H1 (cell line): ENCODE data around the gene PPP2R2C. TPM values are rescaled to one million over a fixed set of nuclear protein-coding genes. Genes with fewer than 3 reads are reported as not detected.

Experiments used
- CTCF ChIA-PET: fragments of 300-600 bp; sonication (Branson Sonifier 250); formaldehyde crosslinking; loops from one replicate; lab custom pipeline; 2021; ENCODE audit not compliant: partially characterized antibody; lab: Charles Lee
- POLR2A ChIA-PET: fragments of 300-600 bp; sonication (Branson Sonifier 250); formaldehyde crosslinking; loops from one replicate; lab custom pipeline; 2021; ENCODE audit warnings: inconsistent platforms; ENCODE audit not compliant: partially characterized antibody; lab: Charles Lee
- DNase-seq, 2 experiments: peaks; one replicate each; pipeline versions ENCODE4 v3.0.0 to v3.0.0-alpha.2; 2010 to 2022; ENCODE audit warnings: low spot score in 2 of 2, low read depth in 1 of 2, mixed read lengths in 1 of 2
- FAIRE-seq: peaks from 2 replicates; lab custom pipeline; 2011; peaks lifted over from hg19 to GRCh38; lab: Jason Lieb, UNC
- H2AFZ ChIP-seq: 2 replicates; pipeline ENCODE4 v1.8.1; 2012; ENCODE audit warnings: low read length, inconsistent platforms
- H2AK5ac ChIP-seq: 2 replicates; pipeline ENCODE4 v1.6.1; 2013; ENCODE audit warnings: low read depth, low read length
- H2BK120ac ChIP-seq: replicated peaks from 2 replicates; pipeline ENCODE3; 2013; ENCODE audit warnings: low read depth, low read length, inconsistent platforms
- H2BK12ac ChIP-seq: 2 replicates; pipeline ENCODE4 v1.6.1; 2013; ENCODE audit warnings: low read depth, low read length
- H2BK15ac ChIP-seq: 2 replicates; pipeline ENCODE4 v1.6.1; 2013; ENCODE audit warnings: low read length
- H2BK20ac ChIP-seq: 2 replicates; pipeline ENCODE4 v1.6.1; 2013; ENCODE audit warnings: low read length
- H2BK5ac ChIP-seq: 2 replicates; pipeline ENCODE4 v1.6.1; 2013; ENCODE audit warnings: low read depth, low read length
- H3K14ac ChIP-seq: 2 replicates; pipeline ENCODE4 v1.6.1; 2013; ENCODE audit warnings: inconsistent platforms; ENCODE audit not compliant: insufficient read length
- H3K18ac ChIP-seq: 2 replicates; pipeline ENCODE4 v1.6.1; 2013; ENCODE audit warnings: low read length; ENCODE audit errors: extremely low read depth
- H3K23ac ChIP-seq: 2 replicates; pipeline ENCODE4 v1.6.1; 2013; ENCODE audit warnings: inconsistent platforms; ENCODE audit not compliant: insufficient read length
- H3K23me2 ChIP-seq: 2 replicates; pipeline ENCODE4 v1.6.1; 2013; ENCODE audit warnings: low read depth, low read length
- H3K27ac ChIP-seq: 2 replicates; pipeline ENCODE4 v1.6.1; 2011; ENCODE audit warnings: low read depth, low read length, inconsistent platforms
- H3K27me3 ChIP-seq, 4 experiments: replicated peaks in 1 of 4; 1 replicate in 1 of 4; 2 replicates in 3 of 4; pipeline versions ENCODE4 v1.6.1 to v1.8.1; 2011 to 2013; ENCODE audit warnings: low read length in 3 of 4, mild to moderate bottlenecking in 3 of 4, inconsistent platforms in 2 of 4, mixed read lengths in 2 of 4, moderate library complexity in 1 of 4; ENCODE audit not compliant: control insufficient read depth in 3 of 4, insufficient read depth in 3 of 4; ENCODE audit errors: extremely low read depth in 1 of 4
- H3K36me3 ChIP-seq, 4 experiments: 2 replicates each; pipeline versions ENCODE4 v1.6.1 to v1.8.1; 2011 to 2013; ENCODE audit warnings: mild to moderate bottlenecking in 4 of 4, low read length in 3 of 4, moderate library complexity in 2 of 4, control low read depth in 1 of 4, inconsistent platforms in 1 of 4; ENCODE audit not compliant: insufficient read depth in 4 of 4, control insufficient read depth in 2 of 4
- H3K4ac ChIP-seq: replicated peaks from 2 replicates; pipeline ENCODE3; 2013; ENCODE audit warnings: low read length, low read depth, mixed read lengths, inconsistent platforms; ENCODE audit not compliant: insufficient read length
- H3K4me1 ChIP-seq, 4 experiments: replicated peaks in 1 of 4; 1 replicate in 1 of 4; 2 replicates in 3 of 4; pipeline versions ENCODE4 v1.6.1 to v1.8.1; 2011 to 2013; ENCODE audit warnings: low read length in 3 of 4, inconsistent platforms in 2 of 4, mixed read lengths in 1 of 4; ENCODE audit not compliant: insufficient read depth in 4 of 4, control insufficient read depth in 3 of 4
- H3K4me2 ChIP-seq, 2 experiments: 2 replicates each; pipeline versions ENCODE4 v1.6.1 to v1.8.1; 2011 to 2013; ENCODE audit warnings: low read depth in 2 of 2, low read length in 2 of 2, control low read depth in 1 of 2, inconsistent platforms in 1 of 2, mild to moderate bottlenecking in 1 of 2; ENCODE audit not compliant: insufficient read depth in 1 of 2
- H3K4me3 ChIP-seq, 4 experiments: fragments of 200-600, 300-600 bp in 1 of 4; sonication (generic), shearing (Covaris generic), sonication (Bioruptor Twin) in 1 of 4; 2 replicates each; pipeline versions ENCODE4 v1.5.1 to v1.8.1; 2011 to 2016; ENCODE audit warnings: low read length in 4 of 4, low read depth in 3 of 4, control low read depth in 2 of 4, inconsistent platforms in 2 of 4, mild to moderate bottlenecking in 2 of 4, mixed read lengths in 1 of 4, moderate library complexity in 1 of 4; ENCODE audit not compliant: insufficient read depth in 2 of 4; ENCODE audit errors: extremely low read depth in 1 of 4
- H3K56ac ChIP-seq: replicated peaks from 2 replicates; pipeline ENCODE3; 2013; ENCODE audit warnings: low read depth, mild to moderate bottlenecking, mixed read lengths, low read length, inconsistent platforms; ENCODE audit not compliant: insufficient read length
- H3K79me1 ChIP-seq: 2 replicates; pipeline ENCODE4 v1.6.1; 2013; ENCODE audit warnings: low read depth, low read length, control low read depth
- H3K79me2 ChIP-seq, 2 experiments: 2 replicates each; pipeline versions ENCODE4 v1.6.1 to v1.8.1; 2012 to 2013; ENCODE audit warnings: low read length in 2 of 2, mild to moderate bottlenecking in 2 of 2, inconsistent platforms in 1 of 2; ENCODE audit not compliant: insufficient read depth in 2 of 2, control insufficient read depth in 1 of 2
- H3K9ac ChIP-seq, 4 experiments: replicated peaks in 1 of 4; 1 replicate in 1 of 4; 2 replicates in 3 of 4; pipeline versions ENCODE4 v1.6.1 to v1.8.1; 2011 to 2013; ENCODE audit warnings: low read depth in 3 of 4, low read length in 3 of 4, control low read depth in 2 of 4, mild to moderate bottlenecking in 2 of 4, moderate library complexity in 2 of 4, inconsistent platforms in 1 of 4; ENCODE audit errors: extremely low read depth in 1 of 4
- H3K9me3 ChIP-seq, 2 experiments: 2 replicates each; pipeline versions ENCODE4 v1.6.1 to v1.8.1; 2012 to 2013; ENCODE audit warnings: mild to moderate bottlenecking in 2 of 2, moderate library complexity in 2 of 2, control low read depth in 1 of 2, inconsistent platforms in 1 of 2, low read depth in 1 of 2, low read length in 1 of 2, mixed read lengths in 1 of 2; ENCODE audit not compliant: insufficient read depth in 2 of 2
- H4K20me1 ChIP-seq, 2 experiments: replicated peaks in 1 of 2; 2 replicates each; pipeline versions ENCODE3 to v1.8.1; 2011 to 2013; ENCODE audit warnings: inconsistent platforms in 2 of 2, low read length in 2 of 2, mild to moderate bottlenecking in 1 of 2; ENCODE audit not compliant: insufficient read depth in 2 of 2, control insufficient read depth in 1 of 2
- H4K5ac ChIP-seq: 2 replicates; pipeline ENCODE4 v1.6.1; 2013; ENCODE audit warnings: low read length, low read depth, mixed read lengths, inconsistent platforms; ENCODE audit not compliant: insufficient read length
- H4K8ac ChIP-seq: 2 replicates; pipeline ENCODE4 v1.8.0; 2013; ENCODE audit warnings: mild to moderate bottlenecking, moderate library complexity, low read length, inconsistent platforms; ENCODE audit not compliant: insufficient read depth; ENCODE audit errors: extremely low read depth
- H4K91ac ChIP-seq: replicated peaks from 2 replicates; pipeline ENCODE3; 2013; ENCODE audit warnings: low read length, mixed read lengths, inconsistent platforms; ENCODE audit not compliant: insufficient read length
- BCL11A ChIP-seq, 2 experiments: IDR thresholded peaks; one replicate each; pipeline ENCODE4 v1.6.1; 2011; ENCODE audit warnings: low read depth in 2 of 2, low read length in 2 of 2, mild to moderate bottlenecking in 2 of 2
- CHD1 ChIP-seq: IDR thresholded peaks from 2 replicates; pipeline ENCODE4 v1.6.1; 2012; ENCODE audit warnings: low read depth, low read length, improper control_type of control experiment
- GABPA ChIP-seq: IDR thresholded peaks from 2 replicates; pipeline ENCODE4 v1.6.1; 2011; ENCODE audit warnings: mild to moderate bottlenecking, low read length, moderate library complexity, borderline replicate concordance; ENCODE audit not compliant: insufficient read depth
- JUN ChIP-seq: IDR thresholded peaks from 2 replicates; pipeline ENCODE4 v1.6.1; 2011; ENCODE audit warnings: low read depth, mild to moderate bottlenecking, improper control_type of control experiment, low read length
- MAFK ChIP-seq: IDR thresholded peaks from 2 replicates; pipeline ENCODE4 v1.6.1; 2012; ENCODE audit warnings: low read depth, mild to moderate bottlenecking, improper control_type of control experiment, low read length
- MAX ChIP-seq: IDR thresholded peaks from 2 replicates; pipeline ENCODE4 v1.6.1; 2012; ENCODE audit warnings: inconsistent platforms
- NRF1 ChIP-seq: IDR thresholded peaks from 2 replicates; pipeline ENCODE4 v1.6.1; 2011; ENCODE audit warnings: mild to moderate bottlenecking, low read depth, low read length, improper control_type of control experiment
- RAD21 ChIP-seq, 2 experiments: IDR thresholded peaks in 1 of 2; conservative IDR thresholded peaks in 1 of 2; 2 replicates each; pipeline ENCODE4 v1.6.1; 2011; ENCODE audit warnings: low read depth in 2 of 2, low read length in 2 of 2, improper control_type of control experiment in 1 of 2, inconsistent platforms in 1 of 2, mild to moderate bottlenecking in 1 of 2, moderate library complexity in 1 of 2
- SP1 ChIP-seq: IDR thresholded peaks from 2 replicates; pipeline ENCODE4 v1.6.1; 2011; ENCODE audit warnings: low read depth, low read length
- SP2 ChIP-seq: IDR thresholded peaks from 2 replicates; pipeline ENCODE4 v1.6.1; 2012; ENCODE audit warnings: mild to moderate bottlenecking, low read length, inconsistent platforms
- TBP ChIP-seq: IDR thresholded peaks from 2 replicates; pipeline ENCODE4 v1.6.1; 2011; ENCODE audit warnings: low read depth, low read length, improper control_type of control experiment
- USF2 ChIP-seq: IDR thresholded peaks from 2 replicates; pipeline ENCODE4 v1.6.1; 2011; ENCODE audit warnings: low read length, improper control_type of control experiment
- YY1 ChIP-seq: IDR thresholded peaks from 2 replicates; pipeline ENCODE4 v1.6.1; 2011; ENCODE audit warnings: low read depth, mild to moderate bottlenecking, low read length
- WGBS, 2 experiments: shearing (Covaris generic) in 1 of 2; methylation state at CpG; one replicate each; pipeline versions ENCODE4 v1.1.6 to v1.1.7; 2013 to 2015; ENCODE audit warnings: low lambda C conversion rate in 2 of 2, mixed read lengths in 2 of 2, inconsistent platforms in 1 of 2, low coverage in 1 of 2, missing lambda C conversion rate in 1 of 2; ENCODE audit not compliant: insufficient replicate concordance in 2 of 2, insufficient coverage in 1 of 2, insufficient read length in 1 of 2; ENCODE audit errors: extremely low coverage in 1 of 2, missing lambda C conversion rate in 1 of 2; 5-methylcytosine and 5-hydroxymethylcytosine counted together
- polyA plus RNA-seq, 7 experiments: library from polyadenylated mRNA; depleted of rRNA in 3 of 7; stranded (reverse) in 5 of 7; unstranded in 2 of 7; fragments of >200 nt in 5 of 7; fragments of 200-250 nt in 2 of 7; gene quantifications; 1 replicate in 5 of 7; 2 replicates in 1 of 7; 4 replicates in 1 of 7; pipeline versions ENCODE4 v1.2.1 to v1.2.3, GENCODE V29; 2011 to 2013; ENCODE audit warnings: missing spikeins in 2 of 7, mixed read lengths in 2 of 7
- total RNA-seq: library from RNA; stranded (reverse); fragmentation: NEBNext Ultra II Directional; extraction: Animal tissue kit (Norgen Biotek cat#: 25700); gene quantifications from 2 replicates; pipeline ENCODE4 v1.2.1, GENCODE V29; 2021

The PPP2R2C gene
- total and polyA plus RNA-seq, 2 of the 8 experiments (the other 6 are each of a cell fraction or from before 2014, with no cell fraction given): 6.4 TPM

GRCh38 chr4:6313216-6313615 is 159.2 kb downstream of the PPP2R2C start:
- no peak overlapping the region for H2BK12ac ChIP-seq

More at GRCh38 chr4:6313216-6313615, 159.2 kb downstream of the PPP2R2C start:
- CTCF ChIA-PET: interaction anchor here (1.1 to 2.4 kb wide), 2 partner anchors 18 to 63 kb away, joined by 3 to 9 read pairs; no protein-coding TSS in a partner anchor
- Histone ChIP-seq H4K91ac (no peak overlapping the region), H2BK120ac (no peak overlapping the region), H3K14ac (no peak overlapping the region), H3K4ac (no peak overlapping the region), H3K79me2 (no peaks in the 10 kb centered on the region), H3K27ac (no peak overlapping the region), H3K4me1 (no peaks in the 10 kb centered on the region), H3K4me2 (no peak overlapping the region), H2BK5ac (no peak overlapping the region), H2BK15ac (no peak overlapping the region), H4K8ac (no peak overlapping the region), H3K23me2 (peaks cover 3% of the 10 kb centered on the region; the same call in 1 of the 2 replicates), H3K79me1 (no peaks in the 10 kb centered on the region), H3K23ac (no peak overlapping the region), H3K18ac (no peak overlapping the region), H3K9ac (no peak overlapping the region), H3K9me3 (peaks cover 0 to 8% of the 10 kb centered on the region in 2 experiments; a peak in 1 of 4 replicates), H2BK20ac (no peak overlapping the region), H4K5ac (no peak overlapping the region), H2AK5ac (no peak overlapping the region), H2AFZ (no peak overlapping the region), H3K56ac (no peak overlapping the region), H3K36me3 (no peaks in the 10 kb centered on the region), H3K4me3 (no peak overlapping the region), H3K27me3 (no peaks in the 10 kb centered on the region; a peak in 1 of 7 replicates)
- POLR2A ChIA-PET: no interaction called here
- DNase-seq (no peak), FAIRE-seq (no peak)
- whole genome bisulfite sequencing, 2 experiments: 79% methylated on average over 6 of the region's 6 CpGs; no CpG with 5 or more reads in 1 of the 2 experiments
- TF ChIP-seq SP2 (no peak), CHD1 (no peak), NRF1 (no peak), YY1 (no peak), GABPA (no peak), BCL11A (IDR thresholded peaks at IDR 0.05; ENCODE audit: low read depth in 2 of 2, low read length in 2 of 2) (no peak), JUN (no peak), SP1 (no peak), TBP (no peak), MAX (no peak), RAD21 (IDR thresholded peaks at IDR 0.05 in 1 of 2, conservative IDR thresholded peaks at IDR 0.05 in 1 of 2; ENCODE audit: low read depth in 2 of 2, low read length in 2 of 2) (no peak), MAFK (no peak), USF2 (no peak)
- TF ChIP-seq, all 59 proteins: peak for 0
- peaks cover 0 to 1% of the 10 kb centered on the region in 2 experiments for H4K20me1 ChIP-seq
